Myocyte (in vitro differentiated cells): ENCODE data around the gene HAAO. TPM values are rescaled to one million over a fixed set of nuclear protein-coding genes. Genes with fewer than 3 reads are reported as not detected.
A peak's percentile ranks its signal among the peaks of the same experiment; 100 is the strongest.

Source experiments
- DNase-seq: peaks from one replicate; pipeline ENCODE4 v3.0.0-alpha.2; 2012; ENCODE audit warnings: low read depth
- total RNA-seq: library from RNA; depleted of rRNA; stranded (reverse); fragments of >200 nt; gene quantifications from 2 replicates; pipeline ENCODE4 v1.2.3, GENCODE V29; 2014

Gene HAAO
- total RNA-seq, 1 donor from 2014 or later: not detected

DNA sequence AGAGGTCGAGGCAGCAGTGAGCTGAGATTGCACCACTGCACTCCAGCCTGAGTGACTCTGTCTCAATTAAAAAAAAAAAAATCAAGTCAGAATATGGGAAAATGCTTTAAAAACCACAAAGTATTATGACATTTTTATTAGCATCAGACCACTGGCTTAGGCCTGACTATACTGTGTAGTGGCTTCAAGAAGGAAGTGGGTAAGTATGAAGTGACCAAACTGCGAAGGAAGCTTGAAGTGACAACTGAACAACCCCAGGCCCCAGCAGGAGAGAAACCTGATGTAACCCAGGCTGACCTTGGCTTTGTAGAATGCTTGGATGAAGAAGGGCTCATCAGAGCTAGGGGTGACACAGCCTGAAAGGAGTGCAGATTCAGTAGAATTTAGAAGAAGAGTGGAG, 21.4 kb upstream of the HAAO start:
- DNase-seq: no peak

GRCh38 chr2:42812899-42813479, 20.6 kb upstream of the HAAO start:
- DNase-seq: no peak

DNA sequence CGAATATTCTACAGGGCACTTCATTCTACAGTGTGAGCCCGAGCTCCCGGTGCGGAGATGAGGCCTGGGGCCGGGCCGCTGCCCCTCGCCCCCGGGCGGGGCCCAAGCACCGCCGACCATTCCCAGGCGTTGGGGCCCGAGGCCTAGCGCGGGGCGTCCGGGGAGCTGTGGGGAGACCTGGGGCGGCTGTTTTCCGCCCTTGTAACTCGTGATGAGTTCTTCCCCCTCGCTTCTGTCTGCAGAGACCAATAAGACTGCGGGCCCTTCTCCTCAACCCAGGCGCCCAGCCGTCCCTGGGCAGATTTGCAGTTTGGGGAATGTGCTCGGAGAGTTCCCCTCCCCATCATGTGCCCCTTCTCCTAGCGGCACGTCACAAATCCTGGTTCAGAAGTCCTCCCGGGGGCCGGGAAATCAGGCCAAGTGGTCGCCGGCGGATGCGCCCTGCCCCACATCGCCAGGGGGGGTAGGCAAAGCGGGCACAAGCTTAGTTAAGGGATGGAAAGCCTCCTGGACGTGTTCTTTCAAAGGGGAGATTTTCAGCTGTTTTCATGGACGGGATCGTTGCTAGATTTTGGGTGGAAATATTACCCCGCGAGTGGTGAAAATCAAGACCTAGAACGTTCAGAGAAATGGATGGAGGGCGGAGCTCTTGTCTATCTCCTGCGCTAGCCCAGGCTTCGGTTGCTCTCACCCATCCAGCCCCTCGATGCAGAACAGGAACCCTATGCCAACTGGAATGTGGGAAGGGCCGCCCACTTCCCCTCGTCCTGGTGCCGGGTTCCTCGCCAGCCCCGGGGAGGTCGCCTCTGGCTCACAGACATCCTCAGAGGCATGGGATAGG, 18.8 kb upstream of the HAAO start:
- peak; percentile 42 for DNase-seq

DNA sequence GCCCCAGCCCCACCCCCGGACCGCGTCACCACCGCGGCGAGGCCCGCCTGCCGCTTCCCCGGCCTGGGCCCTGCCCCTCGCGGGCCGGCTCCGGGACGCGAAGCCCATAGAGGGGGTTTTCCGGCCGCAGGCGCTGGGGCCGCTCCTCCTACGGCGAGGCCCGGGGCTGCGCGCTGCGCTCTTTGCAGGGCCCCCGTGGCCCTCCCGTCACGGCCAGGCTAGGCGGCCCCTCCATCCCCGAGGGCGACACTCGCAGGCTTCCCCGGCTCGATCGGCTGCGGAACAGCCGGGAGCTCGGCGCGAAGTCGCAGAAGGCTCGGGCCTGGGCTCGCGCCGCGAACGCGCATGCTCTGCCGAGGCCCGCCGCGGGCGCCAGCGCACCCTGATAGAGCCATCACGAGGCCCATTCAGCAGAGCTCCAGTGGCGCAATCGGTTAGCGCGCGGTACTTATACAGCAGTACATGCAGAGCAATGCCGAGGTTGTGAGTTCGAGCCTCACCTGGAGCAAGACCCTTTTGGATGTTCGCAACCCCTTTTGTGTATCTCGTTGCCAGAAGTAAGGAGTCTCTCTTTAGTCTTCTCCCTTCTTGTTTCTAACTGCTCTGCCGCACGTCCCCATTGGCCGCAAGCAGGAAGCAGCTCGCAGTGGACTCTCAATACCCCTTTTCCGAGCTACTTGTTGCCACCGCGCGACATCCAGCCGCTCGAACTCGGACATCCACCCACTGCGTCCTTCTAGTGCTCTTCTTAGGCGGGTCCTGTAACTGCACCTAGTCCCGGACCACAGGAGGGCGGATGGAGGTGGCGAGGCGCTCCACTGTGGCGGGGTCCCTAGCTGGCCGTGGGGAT, 18.0 kb upstream of the HAAO start:
- peak; percentile 92 for DNase-seq

DNA sequence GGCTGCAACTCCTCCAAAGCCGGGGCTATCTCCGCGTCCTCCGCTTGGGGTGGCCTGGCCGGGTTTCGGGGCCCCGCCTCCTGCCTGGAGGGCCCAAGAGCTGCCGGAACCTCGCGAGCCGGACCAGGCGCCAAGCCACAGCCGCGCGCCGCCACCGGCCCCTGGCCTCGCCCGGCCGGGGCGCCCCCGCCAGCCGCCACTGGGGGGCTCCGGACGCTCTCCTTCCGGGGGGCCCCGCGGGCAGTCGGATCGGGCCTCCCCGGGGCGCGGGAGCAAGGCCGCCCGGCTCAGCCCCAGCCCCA, 17.4 kb upstream of the HAAO start:
- DNase-seq: peak; percentile 89

DNA sequence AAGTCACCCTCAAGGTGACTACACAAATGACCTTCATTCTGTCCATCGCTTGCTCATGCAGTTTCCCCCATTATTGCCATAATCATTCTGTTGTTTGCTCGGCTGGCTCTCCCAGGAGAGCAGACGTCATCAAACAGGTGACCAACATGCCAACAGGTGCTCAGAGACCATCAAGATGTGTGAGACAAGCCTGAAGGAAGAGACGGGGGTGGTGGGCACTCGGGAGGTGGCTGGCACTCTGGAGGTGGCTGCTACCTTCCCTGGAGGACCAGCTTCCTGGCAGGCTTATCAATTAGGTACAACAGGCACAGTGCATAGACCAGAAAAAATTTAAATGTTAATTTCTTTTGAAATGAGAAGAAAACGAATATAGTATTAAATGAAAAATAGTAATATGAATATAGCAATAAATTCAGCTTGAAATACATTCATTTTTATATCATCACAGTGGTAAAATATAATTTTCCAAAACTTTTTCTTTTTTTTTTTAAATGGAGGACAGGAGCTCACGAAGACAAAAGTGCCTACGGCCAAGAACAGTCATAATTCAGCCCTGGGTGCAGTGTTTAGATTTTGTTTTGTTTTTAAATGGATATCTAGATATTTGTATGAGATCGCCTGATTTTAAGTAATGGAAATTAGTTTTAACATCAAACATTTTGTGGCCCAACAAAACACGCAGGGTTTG, 16.9 kb upstream of the HAAO start:
- peak; percentile 43 for DNase-seq

GRCh38 chr2:42808301-42808700, 15.9 kb upstream of the HAAO start:
- no peak for DNase-seq

- no peak for DNase-seq
These were observed 14.4 kb upstream of the HAAO start for GRCh38 chr2:42806786-42807185.

DNA sequence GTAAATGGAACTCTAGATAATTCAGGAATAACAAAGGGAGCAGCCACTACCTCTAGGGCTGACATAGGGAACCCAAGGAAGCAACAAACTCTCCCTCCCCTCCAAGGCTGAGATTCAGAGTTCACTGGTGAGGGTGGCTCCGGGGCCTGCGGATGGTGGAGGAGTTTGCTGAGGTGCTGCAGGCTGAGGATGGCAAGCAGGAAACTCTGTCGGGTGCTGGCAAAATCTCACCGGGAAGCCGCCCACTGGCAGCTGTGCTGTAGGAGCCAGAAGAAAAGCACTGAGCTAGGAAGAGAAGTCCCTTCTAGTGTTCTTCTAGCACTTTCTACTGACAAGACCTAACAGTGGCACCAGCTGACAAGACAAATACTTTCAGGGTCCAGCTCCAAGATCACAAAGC, 12.5 kb upstream of the HAAO start:
- no peak for DNase-seq

DNA sequence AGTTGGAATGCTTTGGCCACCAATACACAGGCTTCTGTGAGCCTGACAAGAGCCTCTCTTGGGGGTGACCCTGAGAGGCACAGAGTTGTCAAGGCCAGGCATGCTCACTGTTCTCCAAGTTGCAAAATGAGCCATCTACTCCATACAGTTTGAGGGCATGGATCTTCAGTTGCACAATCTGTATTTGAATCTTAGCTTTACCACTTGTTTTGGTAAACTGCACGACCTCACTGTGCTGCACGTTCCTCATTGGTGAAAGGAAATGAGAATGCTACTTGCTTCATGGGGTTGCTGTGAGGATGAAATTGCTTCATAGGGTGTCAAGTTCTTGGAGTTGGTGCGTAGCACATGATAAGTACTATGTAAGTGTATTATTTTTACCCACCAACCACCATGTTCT, 12.0 kb upstream of the HAAO start:
- no peak for DNase-seq

GRCh38 chr2:42802150-42802549, 9.8 kb upstream of the HAAO start:
- no peak for DNase-seq

DNA sequence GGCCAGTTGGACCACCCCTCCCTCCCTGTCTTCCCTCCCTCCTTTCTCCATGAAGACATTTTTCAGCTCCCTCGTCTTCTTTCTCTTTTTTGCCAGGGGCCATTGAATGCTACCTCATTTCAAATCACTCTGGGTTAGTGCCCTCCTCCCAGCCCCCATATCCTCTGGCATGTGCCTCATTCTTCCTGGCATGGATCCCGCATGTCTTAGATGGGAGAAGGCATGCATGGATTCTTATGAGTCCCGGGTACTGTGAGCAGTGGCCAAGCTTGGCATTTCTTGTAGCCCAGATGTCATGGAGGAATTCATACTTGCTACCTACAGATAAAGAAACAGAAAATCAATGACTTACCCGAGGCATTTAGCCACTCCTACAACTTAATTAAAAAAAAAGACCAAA, 9.0 kb upstream of the HAAO start:
- peak; percentile 62 for DNase-seq

DNA sequence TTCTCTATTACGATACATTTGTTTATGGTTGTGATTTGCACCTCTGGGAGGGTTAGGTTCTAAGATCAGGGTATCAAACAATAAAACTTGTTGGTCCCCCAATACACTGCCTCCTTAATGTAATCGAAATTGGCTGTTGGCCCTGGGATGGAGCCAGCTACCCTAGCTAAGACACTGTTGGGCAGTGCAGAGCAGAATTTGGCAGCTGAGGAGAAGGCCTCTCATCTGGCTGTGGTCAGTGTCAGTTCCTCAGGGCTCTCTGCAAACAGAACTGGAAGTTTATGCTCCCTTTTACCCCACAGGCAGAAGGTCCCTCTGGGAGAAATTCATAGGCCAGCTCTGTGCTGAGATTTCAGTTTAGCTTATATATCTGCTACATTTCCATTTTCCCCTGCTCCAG, 8.6 kb upstream of the HAAO start:
- peak; percentile 65 for DNase-seq

- DNase-seq: no peak
These were observed 8.1 kb upstream of the HAAO start for GRCh38 chr2:42800461-42800962.

DNA sequence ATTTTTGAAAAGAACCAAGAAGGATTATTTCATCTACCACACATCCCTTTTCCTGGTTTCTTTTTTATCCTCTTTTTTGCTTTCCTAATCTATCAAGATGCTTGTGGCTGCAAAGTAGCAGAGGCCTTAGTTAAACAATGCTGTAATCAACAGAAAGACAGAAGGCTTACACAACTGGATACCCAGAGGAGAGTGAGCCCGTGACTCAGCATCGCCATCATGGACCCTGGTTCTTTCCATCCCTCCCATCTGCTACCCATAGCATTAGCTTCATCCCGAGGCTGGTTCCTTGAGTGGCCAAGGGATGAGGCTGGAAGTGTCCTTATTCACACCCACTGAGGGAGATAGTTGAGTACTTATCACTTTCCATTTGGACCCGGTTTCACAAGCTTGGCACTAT, 7.5 kb upstream of the HAAO start:
- no peak for DNase-seq

DNA sequence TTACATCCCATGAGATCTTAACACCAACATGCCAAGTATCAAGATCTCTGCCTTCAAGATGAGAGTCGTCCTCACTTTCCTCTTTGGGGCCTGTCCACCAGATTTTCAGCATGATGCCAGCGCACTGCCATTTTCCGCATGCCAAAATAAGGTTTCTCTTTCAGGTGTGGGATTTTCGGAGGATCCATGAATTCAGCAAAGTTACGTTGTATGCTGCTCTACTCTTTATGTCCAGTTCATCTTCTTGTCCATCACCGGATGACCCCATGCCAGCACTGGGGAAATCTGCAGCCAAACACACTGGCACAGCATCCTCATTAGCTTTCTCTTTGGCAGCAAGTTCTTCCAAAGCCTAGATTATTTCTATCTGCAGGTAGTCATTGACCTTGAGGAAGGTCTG, 4.9 kb upstream of the HAAO start:
- no peak for DNase-seq

GRCh38 chr2:42796427-42797248, 4.3 kb upstream of the HAAO start:
- DNase-seq: peak; percentile 22

- peak; percentile 67 for DNase-seq
These were observed 3.5 kb upstream of the HAAO start for GRCh38 chr2:42795841-42796301.

GRCh38 chr2:42795275-42795674, 2.9 kb upstream of the HAAO start:
- no peak for DNase-seq

DNA sequence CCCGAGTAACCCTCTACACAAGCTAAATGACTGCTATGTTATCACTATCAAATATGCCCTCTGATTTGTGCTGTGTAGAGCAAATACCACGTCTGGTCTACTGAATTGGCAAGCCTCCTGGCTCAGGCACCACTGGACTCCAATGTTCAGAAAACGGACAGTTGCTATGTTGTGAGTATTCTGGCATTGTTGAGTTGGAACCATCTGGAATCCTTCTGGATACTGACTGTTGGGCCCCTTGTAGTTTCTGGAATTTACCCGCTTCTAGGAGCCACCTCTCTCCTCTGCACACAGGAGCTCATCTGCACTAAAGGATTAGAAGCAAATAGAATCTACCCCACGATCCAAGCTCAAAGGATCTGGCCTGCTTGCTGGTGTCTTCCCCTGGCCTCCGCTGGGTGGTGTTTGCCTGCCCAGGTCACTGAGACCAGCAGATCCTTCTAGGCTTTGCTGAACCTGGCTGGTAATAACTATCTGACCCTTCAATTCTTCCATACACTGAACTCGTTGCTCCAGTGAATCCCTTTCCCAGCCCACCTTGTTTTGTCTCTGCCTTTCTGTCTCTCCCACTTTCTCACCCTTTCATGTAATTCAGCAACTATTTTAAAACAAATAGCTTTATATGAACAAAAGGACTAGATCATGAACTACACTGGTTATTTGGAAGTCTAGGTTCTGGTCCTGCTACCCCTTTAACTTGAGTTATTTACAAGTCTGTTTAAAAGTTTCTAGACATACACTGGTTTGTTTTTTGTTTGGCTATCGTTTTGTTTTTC, 2.1 kb upstream of the HAAO start:
- no peak for DNase-seq
